Activated CD4-positive, alpha-beta T cell treated with anti-CD3 and anti-CD28 coated beads for 36 hours (primary cell): ENCODE data around the gene SIAH1. TPM values are rescaled to one million over a fixed set of nuclear protein-coding genes. Genes with fewer than 3 reads are reported as not detected.

Experiments used
- ATAC-seq: fragments of 200-7000 bp; cut with Tn5 transposase; one replicate; pipeline ENCODE4 v1.10.0; 2021; ENCODE audit warnings: mild to moderate bottlenecking, moderate library complexity
- CTCF ChIA-PET: fragments of 350-600 bp; sonication (Branson Sonifier 250); formaldehyde crosslinking; loops from one replicate; lab custom pipeline; 2021; ENCODE audit warnings: antibody characterized with exemption; lab: Charles Lee
- POLR2A ChIA-PET: fragments of 350-600 bp; sonication (Branson Sonifier 250); formaldehyde crosslinking; loops from one replicate; lab custom pipeline; 2021; ENCODE audit warnings: antibody characterized with exemption, inconsistent platforms; lab: Charles Lee
- DNase-seq: peaks from one replicate; pipeline ENCODE4 v3.0.0-alpha.2; 2020
- H3K27ac Mint-ChIP-seq: one replicate; pipeline ENCODE4 v1.8.0; 2021; ENCODE audit warnings: mixed read lengths
- H3K27me3 Mint-ChIP-seq: one replicate; pipeline ENCODE4 v1.8.0; 2021; ENCODE audit warnings: mixed read lengths
- H3K36me3 Mint-ChIP-seq: one replicate; pipeline ENCODE4 v1.8.0; 2021; ENCODE audit warnings: low read depth, mixed read lengths
- H3K4me1 Mint-ChIP-seq: one replicate; pipeline ENCODE4 v1.8.0; 2021; ENCODE audit warnings: mixed read lengths
- H3K4me3 Mint-ChIP-seq: one replicate; pipeline ENCODE4 v1.8.0; 2021; ENCODE audit warnings: mild to moderate bottlenecking, moderate library complexity, mixed read lengths
- H3K9me3 Mint-ChIP-seq: one replicate; pipeline ENCODE4 v1.8.0; 2021; ENCODE audit warnings: low read depth, mixed read lengths
- intact Hi-C, 2 experiments: fragments of 100-400 bp; cut with DNase I in 1 of 2; cut with micrococcal nuclease in 1 of 2; formaldehyde crosslinking; loops; one replicate each; pipeline versions ENCODE4 v1.14.2 to v1.15.1; 2022 to 2024; cut with DNase I, micrococcal nuclease
- total RNA-seq, 2 experiments: library from RNA; stranded (reverse); gene quantifications; one replicate each; pipeline ENCODE4 v1.2.3, GENCODE V29; 2021

The SIAH1 gene
- total RNA-seq, 2 experiments from 2014 or later: 13.1 to 13.3 TPM

GRCh38 chr16:48353565-48354163, 31.5 kb downstream of the SIAH1 start:
- ATAC-seq (peak; percentile 83), DNase-seq (peak; percentile 78)
- CTCF ChIA-PET: interaction anchor here (0.6 to 5.7 kb wide), 13 partner anchors 13 to 1406 kb away, joined by 3 to 72 read pairs (median 5); no protein-coding TSS in a partner anchor
- POLR2A ChIA-PET: no interaction called here
- intact Hi-C loops: loop anchor here (1.0 to 5.0 kb wide), 8 partner anchors 32 to 277 kb away; partner anchors contain the start of genes LONP2 (in 1 of the 2) and SIAH1 (in 1 of the 2)
- H3K27me3 Mint-ChIP-seq: no peaks in the 10 kb centered on the region
- H3K36me3 Mint-ChIP-seq: peaks cover 46% of the 10 kb centered on the region
- peaks cover 25% of the 10 kb centered on the region for H3K4me1 Mint-ChIP-seq
- no peak overlapping the region for H3K4me3 Mint-ChIP-seq
- no peaks in the 10 kb centered on the region for H3K9me3 Mint-ChIP-seq
- H3K27ac Mint-ChIP-seq: peak overlapping the region; percentile 51

- Mint-ChIP-seq H3K4me1 (peaks cover 24% of the 10 kb centered on the region), H3K4me3 (no peak overlapping the region), H3K27ac (no peak overlapping the region), H3K27me3 (no peaks in the 10 kb centered on the region), H3K36me3 (peaks cover 48% of the 10 kb centered on the region), H3K9me3 (no peaks in the 10 kb centered on the region)
- no peak for DNase-seq
- intact Hi-C loops: loop anchor here (1.0 to 5.0 kb wide), 7 partner anchors 32 to 277 kb away; partner anchors contain the start of genes LONP2 (in 1 of the 2) and SIAH1 (in 1 of the 2)
- ATAC-seq: no peak
- ChIA-PET POLR2A (no interaction called here), CTCF (interaction anchor here (0.7 to 5.7 kb wide), 6 partner anchors 13 to 1405 kb away, joined by 3 to 72 read pairs (median 4); no protein-coding TSS in a partner anchor)
Measured at GRCh38 chr16:48352648-48353390, 32.4 kb downstream of the SIAH1 start.

GRCh38 chr16:48350736-48351135, 34.5 kb downstream of the SIAH1 start:
- peak overlapping the region; percentile 38 for H3K27ac Mint-ChIP-seq
- peak; percentile 56 for DNase-seq
- ATAC-seq: peak; percentile 62
- peaks cover 29% of the 10 kb centered on the region for H3K4me1 Mint-ChIP-seq
- no peaks in the 10 kb centered on the region for H3K27me3 Mint-ChIP-seq
- H3K36me3 Mint-ChIP-seq: peaks cover 54% of the 10 kb centered on the region
- POLR2A ChIA-PET: no interaction called here
- CTCF ChIA-PET: interaction anchor here (1.2 to 2.7 kb wide), 3 partner anchors 176 to 280 kb away, joined by 3 to 14 read pairs (median 7); no protein-coding TSS in a partner anchor
- no peak overlapping the region for H3K4me3 Mint-ChIP-seq
- no peaks in the 10 kb centered on the region for H3K9me3 Mint-ChIP-seq
- intact Hi-C loops: loop anchor here (5.0 kb wide), 2 partner anchors 108 to 192 kb away; partner anchors contain the start of gene LONP2 (in 1 of the 2)

- H3K4me3 Mint-ChIP-seq: no peak overlapping the region
- DNase-seq (no peak), ATAC-seq (no peak)
- ChIA-PET CTCF (interaction anchor here (0.6 to 2.8 kb wide), 6 partner anchors 13 to 275 kb away, joined by 3 to 12 read pairs (median 4); no protein-coding TSS in a partner anchor), POLR2A (no interaction called here)
- H3K4me1 Mint-ChIP-seq: peaks cover 10% of the 10 kb centered on the region
- H3K27me3 Mint-ChIP-seq: no peaks in the 10 kb centered on the region
- no peaks in the 10 kb centered on the region for H3K9me3 Mint-ChIP-seq
- H3K36me3 Mint-ChIP-seq: peaks cover 46% of the 10 kb centered on the region
- intact Hi-C loops: no loop called here
- no peak overlapping the region for H3K27ac Mint-ChIP-seq
Measured at GRCh38 chr16:48347980-48348379, 37.2 kb downstream of the SIAH1 start.

- intact Hi-C loops: no loop called here
- Mint-ChIP-seq H3K36me3 (peaks cover 41% of the 10 kb centered on the region), H3K9me3 (no peaks in the 10 kb centered on the region), H3K27ac (no peak overlapping the region), H3K27me3 (no peaks in the 10 kb centered on the region), H3K4me1 (peaks cover 10% of the 10 kb centered on the region), H3K4me3 (no peak overlapping the region)
- DNase-seq (no peak), ATAC-seq (peak; percentile 40)
- POLR2A ChIA-PET: no interaction called here
- CTCF ChIA-PET: interaction anchor here (0.6 to 2.8 kb wide), 4 partner anchors 64 to 276 kb away, joined by 3 to 12 read pairs (median 4); no protein-coding TSS in a partner anchor
Measured at GRCh38 chr16:48347191-48347865, 37.9 kb downstream of the SIAH1 start.

GRCh38 chr16:48342591-48342990, 42.6 kb downstream of the SIAH1 start:
- CTCF ChIA-PET: no interaction called here
- intact Hi-C loops: no loop called here
- Mint-ChIP-seq H3K4me1 (peaks cover 21% of the 10 kb centered on the region), H3K27ac (no peak overlapping the region), H3K9me3 (no peaks in the 10 kb centered on the region), H3K27me3 (no peaks in the 10 kb centered on the region), H3K4me3 (no peak overlapping the region), H3K36me3 (peaks cover 38% of the 10 kb centered on the region)
- ATAC-seq (no peak), DNase-seq (no peak)
- POLR2A ChIA-PET: no interaction called here

GRCh38 chr16:48340054-48340453, 45.2 kb downstream of the SIAH1 start:
- Mint-ChIP-seq H3K4me3 (no peak overlapping the region), H3K27me3 (no peaks in the 10 kb centered on the region), H3K4me1 (peaks cover 19% of the 10 kb centered on the region), H3K27ac (peak overlapping the region; percentile 61), H3K9me3 (no peaks in the 10 kb centered on the region), H3K36me3 (peaks cover 47% of the 10 kb centered on the region)
- ATAC-seq: peak; percentile 60
- ChIA-PET CTCF (interaction anchor here (0.9 kb wide), 1 partner anchor 10 kb away, joined by 3 read pairs; no protein-coding TSS in a partner anchor), POLR2A (interaction anchor here (0.5 kb wide), 1 partner anchor 21 kb away, joined by 3 read pairs; no protein-coding TSS in a partner anchor)
- DNase-seq: no peak
- intact Hi-C loops: no loop called here

GRCh38 chr16:48335961-48336360, 49.3 kb downstream of the SIAH1 start:
- peaks cover 19% of the 10 kb centered on the region for H3K4me1 Mint-ChIP-seq
- ATAC-seq: no peak
- H3K36me3 Mint-ChIP-seq: peaks cover 37% of the 10 kb centered on the region
- intact Hi-C loops: no loop called here
- no peak overlapping the region for H3K27ac Mint-ChIP-seq
- H3K9me3 Mint-ChIP-seq: no peaks in the 10 kb centered on the region
- no peak for DNase-seq
- POLR2A ChIA-PET: no interaction called here
- H3K4me3 Mint-ChIP-seq: no peak overlapping the region
- no peaks in the 10 kb centered on the region for H3K27me3 Mint-ChIP-seq
- CTCF ChIA-PET: interaction anchor here (0.6 to 0.9 kb wide), 3 partner anchors 14 to 1466 kb away, joined by 3 to 5 read pairs (median 3); no protein-coding TSS in a partner anchor

- H3K4me3 Mint-ChIP-seq: no peak overlapping the region
- no peak for DNase-seq
- H3K4me1 Mint-ChIP-seq: peaks cover 18% of the 10 kb centered on the region
- H3K9me3 Mint-ChIP-seq: no peaks in the 10 kb centered on the region
- H3K27me3 Mint-ChIP-seq: no peaks in the 10 kb centered on the region
- POLR2A ChIA-PET: no interaction called here
- CTCF ChIA-PET: interaction anchor here (0.5 to 1.1 kb wide), 2 partner anchors 16 to 66 kb away, joined by 3 to 4 read pairs; no protein-coding TSS in a partner anchor
- ATAC-seq: no peak
- H3K27ac Mint-ChIP-seq: no peak overlapping the region
- intact Hi-C loops: no loop called here
- peaks cover 32% of the 10 kb centered on the region for H3K36me3 Mint-ChIP-seq
Measured at GRCh38 chr16:48334325-48334724, 50.9 kb downstream of the SIAH1 start.

- Mint-ChIP-seq H3K27ac (no peak overlapping the region), H3K4me1 (peaks cover 13% of the 10 kb centered on the region), H3K27me3 (no peaks in the 10 kb centered on the region), H3K9me3 (no peaks in the 10 kb centered on the region), H3K4me3 (no peak overlapping the region), H3K36me3 (peaks cover 30% of the 10 kb centered on the region)
- ChIA-PET POLR2A (interaction anchor here (0.6 kb wide), 1 partner anchor 11 kb away, joined by 3 read pairs; no protein-coding TSS in a partner anchor), CTCF (interaction anchor here (0.6 to 0.8 kb wide), 2 partner anchors 236 to 540 kb away, joined by 3 to 4 read pairs; no protein-coding TSS in a partner anchor)
- intact Hi-C loops: no loop called here
- ATAC-seq (no peak), DNase-seq (no peak)
Measured at GRCh38 chr16:48332978-48333377, 52.2 kb downstream of the SIAH1 start.

GRCh38 chr16:48330841-48331192, 54.4 kb downstream of the SIAH1 start:
- DNase-seq (no peak), ATAC-seq (no peak)
- no peaks in the 10 kb centered on the region for H3K9me3 Mint-ChIP-seq
- H3K4me1 Mint-ChIP-seq: peaks cover 9% of the 10 kb centered on the region
- peaks cover 17% of the 10 kb centered on the region for H3K36me3 Mint-ChIP-seq
- no peak overlapping the region for H3K27ac Mint-ChIP-seq
- intact Hi-C loops: no loop called here
- no peak overlapping the region for H3K4me3 Mint-ChIP-seq
- ChIA-PET CTCF (interaction anchor here (0.6 to 1.3 kb wide), 2 partner anchors 274 to 299 kb away, joined by 3 read pairs; no protein-coding TSS in a partner anchor), POLR2A (no interaction called here)
- H3K27me3 Mint-ChIP-seq: no peaks in the 10 kb centered on the region
